IPS-18c (cell line): ENCODE measurements around the gene SLCO1B3.

Experiments
- H3K4me3 ChIP-seq: 2 replicates; pipeline ENCODE4 v1.7.0; 2013; ENCODE audit warnings: low read depth, mild to moderate bottlenecking, low read length, moderate library complexity; ENCODE audit not compliant: insufficient read depth
- H3K9me3 ChIP-seq: one replicate; pipeline ENCODE4 v1.6.1; 2013; ENCODE audit warnings: mild to moderate bottlenecking, low read length, moderate library complexity; ENCODE audit not compliant: control insufficient read depth, insufficient read depth

The SLCO1B3 gene

GRCh38 chr12:20852649-20853048, 42.1 kb downstream of the SLCO1B3 start:
- no peaks in the 10 kb centered on the region for H3K9me3 ChIP-seq
- no peak overlapping the region for H3K4me3 ChIP-seq

- H3K4me3 ChIP-seq = no peak overlapping the region
- H3K9me3 ChIP-seq = no peaks in the 10 kb centered on the region
These were observed 52.6 kb downstream of the SLCO1B3 start for GRCh38 chr12:20863056-20863455.

GRCh38 chr12:20865873-20866272, 55.4 kb downstream of the SLCO1B3 start:
- H3K9me3 ChIP-seq = no peaks in the 10 kb centered on the region
- no peak overlapping the region for H3K4me3 ChIP-seq

GRCh38 chr12:20868277-20868676, 57.8 kb downstream of the SLCO1B3 start:
- Histone ChIP-seq H3K4me3 (no peak overlapping the region), H3K9me3 (no peaks in the 10 kb centered on the region)

- Histone ChIP-seq H3K4me3 (no peak overlapping the region), H3K9me3 (no peaks in the 10 kb centered on the region)
These were observed 72.8 kb downstream of the SLCO1B3 start for GRCh38 chr12:20883288-20883687.

GRCh38 chr12:20885116-20885515, 74.6 kb downstream of the SLCO1B3 start:
- no peak overlapping the region for H3K4me3 ChIP-seq
- H3K9me3 ChIP-seq = no peaks in the 10 kb centered on the region

GRCh38 chr12:20885552-20885951, 75.0 kb downstream of the SLCO1B3 start:
- Histone ChIP-seq H3K4me3 (no peak overlapping the region), H3K9me3 (no peaks in the 10 kb centered on the region)

- Histone ChIP-seq H3K4me3 (no peak overlapping the region), H3K9me3 (no peaks in the 10 kb centered on the region)
These were observed 106.8 kb downstream of the SLCO1B3 start for GRCh38 chr12:20917269-20917668.

GRCh38 chr12:20917819-20918218, 107.3 kb downstream of the SLCO1B3 start:
- no peak overlapping the region for H3K4me3 ChIP-seq
- no peaks in the 10 kb centered on the region for H3K9me3 ChIP-seq

- Histone ChIP-seq H3K9me3 (no peaks in the 10 kb centered on the region), H3K4me3 (no peak overlapping the region)
These were observed 121.4 kb downstream of the SLCO1B3 start for GRCh38 chr12:20931894-20932293.

- no peak overlapping the region for H3K4me3 ChIP-seq
- no peaks in the 10 kb centered on the region for H3K9me3 ChIP-seq
These were observed 136.2 kb downstream of the SLCO1B3 start for GRCh38 chr12:20946732-20947131.

- H3K9me3 ChIP-seq = no peaks in the 10 kb centered on the region
- H3K4me3 ChIP-seq = no peak overlapping the region
These were observed 139.7 kb downstream of the SLCO1B3 start for GRCh38 chr12:20950248-20950647.

- Histone ChIP-seq H3K9me3 (no peaks in the 10 kb centered on the region), H3K4me3 (no peak overlapping the region)
These were observed 152.8 kb downstream of the SLCO1B3 start for GRCh38 chr12:20963303-20963702.

- Histone ChIP-seq H3K4me3 (no peak overlapping the region), H3K9me3 (no peaks in the 10 kb centered on the region)
These were observed 153.3 kb downstream of the SLCO1B3 start for GRCh38 chr12:20963762-20964161.
